HepG2 (cell line): ENCODE data around the gene KIN. TPM values are rescaled to one million over a fixed set of nuclear protein-coding genes. Genes with fewer than 3 reads are reported as not detected.

Experiments used
- AGO1 ChIP-seq: fragments of 200-400 bp; formaldehyde crosslinking; IDR thresholded peaks from 2 replicates; pipeline ENCODE4 v1.6.1; 2017; ENCODE audit warnings: mild to moderate bottlenecking, low read depth, low read length, moderate library complexity; ENCODE audit not compliant: poor library complexity, severe bottlenecking
- ARNT2 ChIP-seq: sonication (generic); formaldehyde crosslinking; IDR thresholded peaks from 2 replicates; pipeline ENCODE4 v1.8.0; 2022; ENCODE audit warnings: mild to moderate bottlenecking, low read depth, missing genetic modification reagents, moderate library complexity
- ATRX ChIP-seq: sonication (generic); formaldehyde crosslinking; IDR thresholded peaks from 2 replicates; pipeline ENCODE4 v1.4.0; 2020; ENCODE audit warnings: missing genetic modification reagents, borderline replicate concordance
- FOXK2 ChIP-seq: fragments of 450-650 bp; IDR thresholded peaks from 2 replicates; pipeline ENCODE4 v1.6.1; 2016
- HNRNPK ChIP-seq: fragments of 200-400 bp; formaldehyde crosslinking; IDR thresholded peaks from 2 replicates; pipeline ENCODE4 v1.6.1; 2018; ENCODE audit warnings: low read length, low read depth, moderate library complexity, mild to moderate bottlenecking; ENCODE audit not compliant: poor library complexity, severe bottlenecking
- HNRNPUL1 ChIP-seq: fragments of 200-400 bp; formaldehyde crosslinking; IDR thresholded peaks from 2 replicates; pipeline ENCODE4 v1.6.1; 2017; ENCODE audit warnings: low read depth, mild to moderate bottlenecking, low read length, moderate library complexity
- IRX3 ChIP-seq: sonication (generic); formaldehyde crosslinking; IDR thresholded peaks from 2 replicates; pipeline ENCODE4 v1.8.1; 2023; ENCODE audit warnings: mild to moderate bottlenecking, low read depth, missing genetic modification reagents, borderline replicate concordance
- KLF16 ChIP-seq, 2 experiments: sonication (generic) in 1 of 2; formaldehyde crosslinking in 1 of 2; IDR thresholded peaks; 2 replicates each; pipeline versions ENCODE4 v1.6.1 to v1.8.0; 2016 to 2023; ENCODE audit warnings: missing genetic modification reagents in 2 of 2, missing compliant biosample characterization in 1 of 2
- NR1H2 ChIP-seq: sonication (generic); formaldehyde crosslinking; IDR thresholded peaks from 2 replicates; pipeline ENCODE4 v1.8.1; 2022; ENCODE audit warnings: low read depth, missing genetic modification reagents, borderline replicate concordance
- PBX2 ChIP-seq: IDR thresholded peaks from 2 replicates; pipeline ENCODE4 v1.6.1; 2016; ENCODE audit warnings: control low read depth
- PRPF4 ChIP-seq: fragments of 200-400 bp; formaldehyde crosslinking; IDR thresholded peaks from 2 replicates; pipeline ENCODE4 v1.6.1; 2016; ENCODE audit warnings: low read length, low read depth; ENCODE audit not compliant: poor library complexity, severe bottlenecking
- SP140L ChIP-seq: sonication (generic); formaldehyde crosslinking; IDR thresholded peaks from 2 replicates; pipeline ENCODE4 v1.4.0; 2020; ENCODE audit warnings: missing genetic modification reagents, borderline replicate concordance
- SP5 ChIP-seq: IDR thresholded peaks from 2 replicates; pipeline ENCODE4 v1.6.1; 2016; ENCODE audit warnings: low read depth, borderline replicate concordance
- SSRP1 ChIP-seq: IDR thresholded peaks from 2 replicates; pipeline ENCODE4 v1.6.1; 2016; ENCODE audit warnings: control low read depth
- TBP ChIP-seq: sonication (generic); formaldehyde crosslinking; IDR thresholded peaks from 2 replicates; pipeline ENCODE4 v1.5.0; 2020; ENCODE audit warnings: missing genetic modification reagents
- ZBTB8A ChIP-seq: sonication (generic); formaldehyde crosslinking; IDR thresholded peaks from 2 replicates; pipeline ENCODE4 v1.4.0; 2020; ENCODE audit warnings: mild to moderate bottlenecking, low read depth, missing genetic modification reagents, borderline replicate concordance
- ZNF143 ChIP-seq: sonication (generic); formaldehyde crosslinking; IDR thresholded peaks from 2 replicates; pipeline ENCODE4 v1.4.0; 2020; ENCODE audit warnings: missing genetic modification reagents
- ZNF18 ChIP-seq: sonication (generic); formaldehyde crosslinking; IDR thresholded peaks from 2 replicates; pipeline ENCODE4 v1.8.0; 2022; ENCODE audit warnings: mild to moderate bottlenecking, missing genetic modification reagents; ENCODE audit not compliant: insufficient replicate concordance
- ZNF335 ChIP-seq: sonication (generic); formaldehyde crosslinking; IDR thresholded peaks from 2 replicates; pipeline ENCODE4 v1.4.0; 2020; ENCODE audit warnings: missing genetic modification reagents
- ZNF350 ChIP-seq: sonication (generic); formaldehyde crosslinking; IDR thresholded peaks from 2 replicates; pipeline ENCODE4 v1.4.0; 2020; ENCODE audit warnings: mild to moderate bottlenecking, low read depth, missing genetic modification reagents, borderline replicate concordance
- ZNF615 ChIP-seq: sonication (generic); formaldehyde crosslinking; IDR thresholded peaks from 2 replicates; pipeline ENCODE4 v1.5.0; 2020; ENCODE audit warnings: mild to moderate bottlenecking, missing genetic modification reagents, borderline replicate concordance
- ZNF652 ChIP-seq: IDR thresholded peaks from 2 replicates; pipeline ENCODE4 v1.6.1; 2016; ENCODE audit warnings: low read depth, borderline replicate concordance
- ZNF672 ChIP-seq: sonication (generic); formaldehyde crosslinking; IDR thresholded peaks from 2 replicates; pipeline ENCODE4 v1.8.1; 2022; ENCODE audit warnings: missing genetic modification reagents
- ZNF749 ChIP-seq: sonication (generic); formaldehyde crosslinking; IDR thresholded peaks from 2 replicates; pipeline ENCODE4 v1.8.0; 2022; ENCODE audit warnings: mild to moderate bottlenecking, missing genetic modification reagents, moderate library complexity, borderline replicate concordance
- ZNF777 ChIP-seq: sonication (generic); formaldehyde crosslinking; IDR thresholded peaks from 2 replicates; pipeline ENCODE4 v1.4.0; 2020; ENCODE audit warnings: missing genetic modification reagents
- polyA plus RNA-seq, 8 experiments: library from polyadenylated mRNA; depleted of rRNA in 3 of 8; stranded (reverse) in 7 of 8; unstranded in 1 of 8; fragments of >200 nt; fragmentation: Illumina TruSeq in 4 of 8; extraction: Trizol in 4 of 8; gene quantifications; 2 replicates each; pipeline versions ENCODE4 v1.2.1 to v1.2.3, GENCODE V29; 2011 to 2016; ENCODE audit warnings: low read depth in 4 of 8, missing spikeins in 1 of 8, mixed read lengths in 1 of 8; ENCODE audit not compliant: insufficient read depth in 1 of 8
- total RNA-seq, 5 experiments: library from RNA; depleted of rRNA; stranded (reverse); fragments of >200 nt; fragmentation: Illumina TruSeq; extraction: Trizol; gene quantifications; 2 replicates each; pipeline ENCODE4 v1.2.3, GENCODE V29; 2016; ENCODE audit warnings: low read depth in 1 of 5
- TF ChIP-seq, protein P1 (sequence below): sonication (generic); formaldehyde crosslinking; IDR thresholded peaks from 2 replicates; pipeline ENCODE4 v1.8.0; 2022; ENCODE audit warnings: missing genetic modification reagents, low read depth, mild to moderate bottlenecking, borderline replicate concordance
- TF ChIP-seq, protein P2 (sequence below): sonication (generic); formaldehyde crosslinking; IDR thresholded peaks from 2 replicates; pipeline ENCODE4 v1.5.0; 2020; ENCODE audit warnings: mild to moderate bottlenecking, missing genetic modification reagents

The KIN gene
- total and polyA plus RNA-seq, 2 of the 13 experiments (the other 11 are each of a cell fraction or from before 2014, with no cell fraction given), result 4.9 to 23.2 TPM

DNA sequence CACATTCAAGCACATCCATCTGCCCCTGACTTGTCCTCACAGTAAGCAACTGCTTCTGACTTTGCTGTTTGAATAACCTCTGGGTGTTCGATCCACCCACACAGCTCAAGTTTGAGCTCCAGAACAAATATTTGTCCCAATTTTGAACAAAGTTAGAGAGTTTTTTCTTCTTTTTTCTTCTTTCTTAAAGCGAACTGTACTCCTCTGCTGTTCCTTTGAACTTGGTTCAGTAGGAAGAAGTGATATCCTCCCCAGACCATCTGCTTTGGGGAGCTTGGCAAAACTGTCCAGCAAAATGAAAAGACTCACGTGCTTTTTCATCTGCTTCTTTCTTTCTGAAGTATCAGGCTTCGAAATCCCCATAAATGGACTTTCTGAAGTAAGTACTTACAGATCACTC is 84.7 kb downstream of the KIN start, which contains the start of gene ITIH2 (continued):
- TF ChIP-seq ATRX (CRISPR knock-in tag) (no peak), PBX2 (CRISPR knock-in tag) (no peak), PRPF4 (no peak), ZNF749 (0 out of 2 replicates have a peak, but pooled peaks have one; percentile 43), ZBTB8A (CRISPR knock-in tag) (no peak), SP5 (CRISPR knock-in tag) (peak; percentile 22; the same call in 1 of the 2 replicates), HNRNPUL1 (no peak), ZNF18 (no peak), ZNF652 (CRISPR knock-in tag) (no peak), ARNT2 (no peak), ZNF615 (CRISPR knock-in tag) (no peak), SSRP1 (CRISPR knock-in tag) (no peak), NR1H2 (no peak), KLF16 (CRISPR knock-in tag; IDR thresholded peaks at IDR 0.05) (no peak), TBP (CRISPR knock-in tag) (no peak), AGO1 (no peak), IRX3 (CRISPR knock-in tag) (no peak), FOXK2 (no peak), HNRNPK (no peak), ZNF672 (CRISPR knock-in tag) (no peak), ZNF777 (CRISPR knock-in tag) (no peak), ZNF143 (CRISPR knock-in tag) (no peak), ZNF335 (CRISPR knock-in tag) (no peak), ZNF350 (no peak), SP140L (0 out of 2 replicates have a peak, but pooled peaks have one; percentile 40)
- TF ChIP-seq, protein P1, sequence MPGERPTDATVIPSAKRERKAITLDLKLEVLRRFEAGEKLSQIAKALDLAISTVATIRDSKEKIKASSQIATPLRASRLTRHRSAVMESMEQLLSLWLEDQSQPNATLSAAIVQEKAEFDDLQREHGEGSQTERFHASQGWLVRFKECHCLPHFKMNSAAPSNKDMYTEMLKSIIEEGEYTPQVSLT (CRISPR knock-in tag), result no peak
- TF ChIP-seq, protein P2, sequence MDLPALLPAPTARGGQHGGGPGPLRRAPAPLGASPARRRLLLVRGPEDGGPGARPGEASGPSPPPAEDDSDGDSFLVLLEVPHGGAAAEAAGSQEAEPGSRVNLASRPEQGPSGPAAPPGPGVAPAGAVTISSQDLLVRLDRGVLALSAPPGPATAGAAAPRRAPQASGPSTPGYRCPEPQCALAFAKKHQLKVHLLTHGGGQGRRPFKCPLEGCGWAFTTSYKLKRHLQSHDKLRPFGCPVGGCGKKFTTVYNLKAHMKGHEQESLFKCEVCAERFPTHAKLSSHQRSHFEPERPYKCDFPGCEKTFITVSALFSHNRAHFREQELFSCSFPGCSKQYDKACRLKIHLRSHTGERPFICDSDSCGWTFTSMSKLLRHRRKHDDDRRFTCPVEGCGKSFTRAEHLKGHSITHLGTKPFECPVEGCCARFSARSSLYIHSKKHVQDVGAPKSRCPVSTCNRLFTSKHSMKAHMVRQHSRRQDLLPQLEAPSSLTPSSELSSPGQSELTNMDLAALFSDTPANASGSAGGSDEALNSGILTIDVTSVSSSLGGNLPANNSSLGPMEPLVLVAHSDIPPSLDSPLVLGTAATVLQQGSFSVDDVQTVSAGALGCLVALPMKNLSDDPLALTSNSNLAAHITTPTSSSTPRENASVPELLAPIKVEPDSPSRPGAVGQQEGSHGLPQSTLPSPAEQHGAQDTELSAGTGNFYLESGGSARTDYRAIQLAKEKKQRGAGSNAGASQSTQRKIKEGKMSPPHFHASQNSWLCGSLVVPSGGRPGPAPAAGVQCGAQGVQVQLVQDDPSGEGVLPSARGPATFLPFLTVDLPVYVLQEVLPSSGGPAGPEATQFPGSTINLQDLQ (CRISPR knock-in tag), result no peak
